K562 (cell line): ENCODE measurements around the gene KLHL30. TPM values are rescaled to one million over a fixed set of nuclear protein-coding genes. Genes with fewer than 3 reads are reported as not detected.

Source experiments
- ATAC-seq: fragments of 200-7000 bp; cut with Tn5 transposase; 3 replicates; pipeline ENCODE4 v1.9.1; 2020; ENCODE audit warnings: moderate library complexity
- BruUV-seq: library from RNA; stranded (reverse); fragments of 400-500 nt; replicated peaks from 2 replicates; lab custom pipeline; 2021; lab: Mats Ljungman, UMichigan
- CTCF ChIA-PET: fragments of 300-600 bp; formaldehyde crosslinking; extraction: SDS; loops from one replicate; lab custom pipeline; 2021; ENCODE audit warnings: low intra/inter-chr PET ratio; lab: Yijun Ruan, JAX
- POLR2A ChIA-PET: fragments of 300-600, 350-650 bp; sonication (Branson Sonifier 250); formaldehyde crosslinking; extraction: SDS; loops from one replicate; lab custom pipeline; 2021; ENCODE audit warnings: antibody characterized with exemption, inconsistent platforms; lab: Yijun Ruan, JAX
- DNase-seq, 4 experiments: peaks; one replicate each; pipeline versions ENCODE4 v3.0.0 to v3.0.0-alpha.2; 2011 to 2018; ENCODE audit warnings: low spot score in 3 of 4, mixed read lengths in 3 of 4; ENCODE audit errors: extremely low read depth in 1 of 4
- FAIRE-seq: peaks from 2 replicates; lab custom pipeline; 2011; peaks lifted over from hg19 to GRCh38; lab: Jason Lieb, UNC
- H2AFZ ChIP-seq: 2 replicates; pipeline ENCODE4 v1.6.0; 2011; ENCODE audit warnings: low read depth, low read length, control low read depth, inconsistent platforms
- H3K27ac ChIP-seq: fragments of 200-600 bp; 3 replicates; pipeline ENCODE4 v1.8.0; 2011; ENCODE audit warnings: low read depth, mild to moderate bottlenecking, control low read depth, inconsistent platforms, low read length, moderate library complexity, mixed read lengths; ENCODE audit errors: extremely low read depth
- H3K27me3 ChIP-seq, 2 experiments: fragments of 300-600 bp in 1 of 2; 2 replicates in 1 of 2; 3 replicates in 1 of 2; pipeline versions ENCODE4 v1.6.0 to v1.8.0; 2011; ENCODE audit warnings: inconsistent platforms in 2 of 2, low read length in 2 of 2, mild to moderate bottlenecking in 1 of 2, mixed read lengths in 1 of 2, moderate library complexity in 1 of 2; ENCODE audit not compliant: control insufficient read depth in 2 of 2, insufficient read depth in 2 of 2
- H3K36me3 ChIP-seq: fragments of 300-600 bp; 3 replicates; pipeline ENCODE4 v1.8.0; 2011; ENCODE audit warnings: mild to moderate bottlenecking, low read length, inconsistent platforms; ENCODE audit not compliant: control insufficient read depth, insufficient read depth
- H3K4me1 ChIP-seq, 2 experiments: fragments of 200-600 bp in 1 of 2; replicated peaks in 1 of 2; 2 replicates in 1 of 2; 3 replicates in 1 of 2; pipeline versions ENCODE4 v1.5.1 to v1.8.0; 2011; ENCODE audit warnings: inconsistent platforms in 2 of 2, low read length in 2 of 2, mild to moderate bottlenecking in 1 of 2, mixed read lengths in 1 of 2, moderate library complexity in 1 of 2; ENCODE audit not compliant: control insufficient read depth in 2 of 2, insufficient read depth in 2 of 2
- H3K4me2 ChIP-seq: 2 replicates; pipeline ENCODE4 v1.6.1; 2011; ENCODE audit warnings: low read length, control low read depth, inconsistent platforms, mixed read lengths; ENCODE audit not compliant: insufficient read depth
- H3K4me3 ChIP-seq: fragments of 200-600 bp; sonication (generic), shearing (Covaris generic); 2 replicates; pipeline ENCODE4 v1.5.1; 2016; ENCODE audit warnings: control low read depth, inconsistent platforms
- H3K79me2 ChIP-seq: fragments of 200-600 bp; 3 replicates; pipeline ENCODE4 v1.8.0; 2011; ENCODE audit warnings: low read length, inconsistent platforms; ENCODE audit not compliant: control insufficient read depth, insufficient read depth
- H3K9ac ChIP-seq, 2 experiments: 2 replicates each; pipeline versions ENCODE4 v1.6.0 to v1.6.1; 2011; ENCODE audit warnings: low read depth in 2 of 2, low read length in 2 of 2, control low read depth in 1 of 2, inconsistent platforms in 1 of 2, mild to moderate bottlenecking in 1 of 2, mixed read lengths in 1 of 2; ENCODE audit not compliant: insufficient read depth in 1 of 2
- H3K9me1 ChIP-seq: one replicate; pipeline ENCODE4 v1.6.0; 2011; ENCODE audit warnings: inconsistent platforms, mild to moderate bottlenecking, low read length, moderate library complexity; ENCODE audit not compliant: control insufficient read depth, insufficient read depth
- H3K9me3 ChIP-seq: replicated peaks from 2 replicates; pipeline ENCODE4 v1.5.1; 2011; ENCODE audit warnings: low read depth, low read length, inconsistent platforms; ENCODE audit not compliant: control insufficient read depth, insufficient read depth
- H4K20me1 ChIP-seq: replicated peaks from 2 replicates; pipeline ENCODE4 v1.6.1; 2011; ENCODE audit warnings: low read length, inconsistent platforms, mixed read lengths; ENCODE audit not compliant: control insufficient read depth, insufficient read depth
- ELF4 ChIP-seq: fragments of 450-650 bp; formaldehyde crosslinking; IDR thresholded peaks from 2 replicates; pipeline ENCODE4 v1.4.0; 2022; ENCODE audit warnings: missing genetic modification characterization
- STAT5A ChIP-seq: IDR thresholded peaks from 2 replicates; pipeline ENCODE4 v1.6.1; 2012; ENCODE audit warnings: low read length, inconsistent platforms, borderline replicate concordance
- ZKSCAN8 ChIP-seq: fragments of 200-800 bp; sonication (Bioruptor generic); IDR thresholded peaks from 2 replicates; pipeline ENCODE4 v1.6.1; 2016; ENCODE audit warnings: missing genetic modification characterization, missing compliant biosample characterization
- WGBS: fragments of 100-300 bp; shearing (Covaris generic); methylation state at CpG from one replicate; pipeline ENCODE4 v1.1.6; 2016; ENCODE audit warnings: low coverage, mixed read lengths; ENCODE audit not compliant: insufficient coverage; ENCODE audit errors: missing lambda C conversion rate; 5-methylcytosine and 5-hydroxymethylcytosine counted together
- in situ Hi-C: fragments of 300-500 bp; cut with MboI; formaldehyde crosslinking; loops from 4 replicates; pipeline ENCODE4 v1.15.0; 2018; ENCODE audit warnings: inconsistent platforms, mixed read lengths
- intact Hi-C: fragments of 100-400 bp; cut with micrococcal nuclease; formaldehyde crosslinking; loops from 2 replicates; pipeline ENCODE4 v1.14.2; 2022
- polyA plus RNA-seq, 8 experiments: library from polyadenylated mRNA; depleted of rRNA in 4 of 8; stranded (reverse) in 5 of 8; unstranded in 3 of 8; fragments of >200 nt; fragmentation: Nextera tagmentation in 2 of 8; fragmentation: Illumina TruSeq in 1 of 8; extraction: Ambion mirVana in 2 of 8; extraction: Trizol in 1 of 8; gene quantifications; 2 replicates each; pipeline versions ENCODE4 v1.2.1 to v1.2.3, GENCODE V29; 2011 to 2014; ENCODE audit warnings: inconsistent platforms in 1 of 8, missing spikeins in 1 of 8
- total RNA-seq, 7 experiments: library from RNA; depleted of rRNA in 6 of 7; stranded (reverse); fragments of >200 nt in 6 of 7; fragmentation: Illumina TruSeq in 2 of 7; extraction: Trizol in 2 of 7; gene quantifications; 2 replicates each; pipeline versions ENCODE4 v1.2.1 to v1.2.3, GENCODE V29; 2011 to 2021; ENCODE audit warnings: low replicate concordance in 1 of 7

KLHL30 gene
- total and polyA plus RNA-seq, 9 of the 15 experiments (the other 6 are each of a cell fraction or from before 2014, with no cell fraction given), result 0.04 TPM; not detected in 8

- TF ChIP-seq ZKSCAN8 (CRISPR knock-in tag), result no peak
- TF ChIP-seq ELF4, result no peak
These were observed 17.8 kb upstream of the KLHL30 start (continued) for GRCh38 chr2:238120463-238121298.

GRCh38 chr2:238121511-238122286 is 16.8 kb upstream of the KLHL30 start:
- POLR2A ChIA-PET, result interaction anchor here (0.6 to 0.8 kb wide), 3 partner anchors 12 to 634 kb away, joined by 3 read pairs; no protein-coding TSS in a partner anchor
- in situ Hi-C loops (no loop called here), intact Hi-C loops (no loop called here)
- CTCF ChIA-PET, result no interaction called here
- TF ChIP-seq STAT5A, result no peak
- FAIRE-seq (no peak), DNase-seq (no peak), ATAC-seq (no peak)
- Histone ChIP-seq H3K27ac (no peak overlapping the region), H3K4me2 (no peak overlapping the region), H2AFZ (no peak overlapping the region), H3K4me3 (no peak overlapping the region), H3K79me2 (no peaks in the 10 kb centered on the region), H3K9me3 (0 out of 2 replicates have a peak, but pooled peaks cover 1% of the 10 kb centered on the region), H4K20me1 (no peaks in the 10 kb centered on the region), H3K27me3 (peaks cover 5 to 41% of the 10 kb centered on the region in 2 experiments; a peak in 4 of 5 replicates), H3K4me1 (peaks cover 0 to 39% of the 10 kb centered on the region in 2 experiments; a peak in 2 of 5 replicates), H3K36me3 (no peaks in the 10 kb centered on the region), H3K9ac (no peak overlapping the region), H3K9me1 (no peaks in the 10 kb centered on the region)
- BruUV-seq, result no TSS peak
- WGBS, result 10% methylated on average over 22 of the region's 27 CpGs
